ENCODE results near the gene NFYC. TPM values are rescaled to one million over a fixed set of nuclear protein-coding genes. Genes with fewer than 3 reads are reported as not detected.
"Not testable (repeated sequence)": the region's sequence is repeated elsewhere in the genome, so short reads cannot be mapped to it uniquely, and the experiment has no call there.

Gene NFYC
- total RNA-seq, 1 experiment from 2014 or later = 51.0 TPM

- Histone ChIP-seq H3K4me3 (ENCODE audit: insufficient read depth, low read depth, low read length) (no peak overlapping the region), H3K36me3 (replicated peaks; ENCODE audit: control insufficient read depth, insufficient read depth, low read length) (no peaks in the 10 kb centered on the region), H3K27me3 (ENCODE audit: control insufficient read depth, insufficient read depth, low read length) (no peaks in the 10 kb centered on the region)
- DNase-seq = no peak
Observed at GRCh38 chr1:40687059-40687458, 4.4 kb upstream of the NFYC start.

- H3K4me3 ChIP-seq (ENCODE audit: insufficient read depth, low read depth, low read length) = no peak overlapping the region
- no peaks in the 10 kb centered on the region for H3K36me3 ChIP-seq (replicated peaks; ENCODE audit: control insufficient read depth, insufficient read depth, low read length)
- no peaks in the 10 kb centered on the region for H3K27me3 ChIP-seq (ENCODE audit: control insufficient read depth, insufficient read depth, low read length)
- DNase-seq = no peak
Observed at GRCh38 chr1:40687661-40688060, 3.8 kb upstream of the NFYC start.

DNA sequence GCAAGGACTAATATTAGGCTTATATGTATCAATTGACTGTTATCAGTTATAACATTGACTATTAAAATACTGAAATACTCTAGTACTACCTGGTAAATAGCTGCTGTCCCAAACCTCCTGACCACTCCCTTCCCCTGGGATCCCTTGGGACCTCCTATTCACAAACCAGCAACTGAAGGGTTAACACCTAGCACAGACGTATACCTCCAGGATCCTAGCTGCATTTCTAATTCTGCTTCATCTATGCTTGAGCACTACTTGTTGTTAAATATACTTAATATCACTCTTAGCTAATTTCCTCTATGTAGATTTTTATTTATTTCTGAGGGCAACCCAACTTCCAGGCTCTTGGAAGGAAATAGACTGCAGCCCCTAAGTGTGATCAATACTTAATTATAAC lies 1.8 kb upstream of the NFYC start:
- no peak for DNase-seq
- H3K27me3 ChIP-seq (ENCODE audit: control insufficient read depth, insufficient read depth, low read length) = no peaks in the 10 kb centered on the region
- H3K36me3 ChIP-seq (replicated peaks; ENCODE audit: control insufficient read depth, insufficient read depth, low read length) = no peaks in the 10 kb centered on the region
- H3K4me3 ChIP-seq (ENCODE audit: insufficient read depth, low read depth, low read length) = no peak overlapping the region

DNA sequence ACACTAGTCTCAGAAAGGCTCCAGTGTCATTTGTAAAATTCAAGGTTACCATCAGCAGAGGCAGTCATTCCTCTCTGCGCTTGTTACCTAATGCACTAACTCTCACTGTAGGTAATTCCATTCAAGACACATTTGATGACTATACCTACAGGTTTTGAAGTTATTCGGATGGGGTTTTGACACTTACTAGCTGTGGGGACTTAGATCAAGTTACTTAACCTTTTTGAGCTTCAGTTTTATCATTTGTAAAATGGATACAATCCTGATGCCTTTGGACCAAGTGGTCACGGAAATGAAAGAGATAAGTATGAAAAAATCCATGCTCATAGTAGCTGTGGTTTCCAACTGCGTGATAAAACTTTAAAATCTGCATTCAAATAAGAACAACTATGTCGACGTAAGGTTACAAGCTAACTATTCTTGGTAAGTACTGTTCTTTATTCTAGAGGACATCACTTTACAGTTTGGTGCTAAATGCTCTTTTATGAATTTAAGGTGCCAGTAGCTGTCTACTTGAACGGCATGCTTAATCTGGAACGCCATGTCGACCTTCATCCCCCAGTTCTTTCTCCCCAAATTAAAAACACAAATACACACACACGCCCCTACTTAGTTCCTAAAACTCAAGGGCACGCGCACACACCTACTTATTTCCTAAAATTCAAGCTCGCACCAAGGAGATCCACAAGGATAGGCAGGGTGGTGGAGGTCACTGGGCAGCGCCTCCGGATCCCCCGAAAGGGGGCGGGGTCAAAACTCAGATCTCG lies 550 bp upstream of the NFYC start:
- no peak for DNase-seq
- peak overlapping the region; percentile 95 for H3K4me3 ChIP-seq (ENCODE audit: insufficient read depth, low read depth, low read length)
- H3K36me3 ChIP-seq (replicated peaks; ENCODE audit: control insufficient read depth, insufficient read depth, low read length) = no peaks in the 10 kb centered on the region

GRCh38 chr1:40692429-40692895 lies 958 bp downstream of the NFYC start:
- Histone ChIP-seq H3K4me3 (ENCODE audit: insufficient read depth, low read depth, low read length) (peak overlapping the region; percentile 95), H3K27me3 (ENCODE audit: control insufficient read depth, insufficient read depth, low read length) (no peaks in the 10 kb centered on the region), H3K36me3 (replicated peaks; ENCODE audit: control insufficient read depth, insufficient read depth, low read length) (no peaks in the 10 kb centered on the region)
- DNase-seq = no peak

More for the DNA sequence above, 550 bp upstream of the NFYC start:
- no peaks in the 10 kb centered on the region for H3K27me3 ChIP-seq (ENCODE audit: control insufficient read depth, insufficient read depth, low read length)

DNA sequence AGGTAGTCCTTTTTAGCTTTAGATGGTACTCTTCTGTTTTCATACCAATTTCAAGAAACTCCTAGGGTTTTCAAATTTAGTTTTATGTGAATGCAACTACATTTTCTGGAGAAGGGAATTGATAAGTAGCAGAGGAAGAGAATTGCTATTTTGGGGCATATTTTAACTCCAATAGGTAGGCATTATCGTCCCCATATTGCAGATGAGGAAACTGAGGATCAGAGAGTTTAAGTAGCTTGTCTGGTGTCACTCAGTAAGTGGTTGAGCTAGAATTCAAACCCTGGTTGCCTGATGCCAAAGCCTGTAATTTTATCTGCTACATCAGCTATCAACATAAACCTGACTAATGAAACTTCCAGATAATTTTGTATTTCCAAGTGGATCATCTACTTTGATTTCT lies 1.9 kb downstream of the NFYC start:
- H3K36me3 ChIP-seq (replicated peaks; ENCODE audit: control insufficient read depth, insufficient read depth, low read length) = no peaks in the 10 kb centered on the region
- no peaks in the 10 kb centered on the region for H3K27me3 ChIP-seq (ENCODE audit: control insufficient read depth, insufficient read depth, low read length)
- H3K4me3 ChIP-seq (ENCODE audit: insufficient read depth, low read depth, low read length) = no peak overlapping the region
- no peak for DNase-seq

DNA sequence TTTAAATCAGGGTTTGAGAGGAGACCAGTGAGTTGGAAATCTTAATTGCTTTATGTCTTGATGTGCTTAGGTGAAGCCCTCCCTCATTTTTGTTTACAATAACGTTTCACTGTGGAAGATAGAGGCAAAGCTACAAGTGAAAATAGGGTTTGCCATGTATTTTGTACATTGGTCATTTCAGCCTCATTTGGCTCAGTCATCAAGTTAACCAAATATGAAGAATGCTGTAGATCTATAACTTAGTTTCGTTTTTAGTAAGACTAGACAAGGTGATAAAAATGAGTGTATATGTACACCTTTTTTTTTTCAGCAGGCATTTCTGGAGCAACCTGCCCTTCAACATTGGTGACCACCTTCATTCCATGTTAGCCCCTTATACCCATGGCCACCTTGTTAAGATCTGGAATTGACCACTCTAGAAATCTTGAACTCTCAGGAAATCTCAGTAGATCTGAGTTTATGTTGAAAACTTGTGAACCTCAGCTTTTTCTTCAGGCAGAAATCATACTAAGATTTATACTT lies 2.9 kb downstream of the NFYC start:
- no peaks in the 10 kb centered on the region for H3K36me3 ChIP-seq (replicated peaks; ENCODE audit: control insufficient read depth, insufficient read depth, low read length)
- no peak for DNase-seq
- H3K27me3 ChIP-seq (ENCODE audit: control insufficient read depth, insufficient read depth, low read length) = no peaks in the 10 kb centered on the region
- H3K4me3 ChIP-seq (ENCODE audit: insufficient read depth, low read depth, low read length) = no peak overlapping the region

GRCh38 chr1:40696294-40696693 lies 4.8 kb downstream of the NFYC start:
- Histone ChIP-seq H3K4me3 (ENCODE audit: insufficient read depth, low read depth, low read length) (no peak overlapping the region), H3K36me3 (replicated peaks; ENCODE audit: control insufficient read depth, insufficient read depth, low read length) (no peaks in the 10 kb centered on the region), H3K27me3 (ENCODE audit: control insufficient read depth, insufficient read depth, low read length) (no peaks in the 10 kb centered on the region)
- no peak for DNase-seq

GRCh38 chr1:40697436-40697835 lies 5.9 kb downstream of the NFYC start:
- Histone ChIP-seq H3K4me3 (ENCODE audit: insufficient read depth, low read depth, low read length) (no peak overlapping the region), H3K36me3 (replicated peaks; ENCODE audit: control insufficient read depth, insufficient read depth, low read length) (no peaks in the 10 kb centered on the region), H3K27me3 (ENCODE audit: control insufficient read depth, insufficient read depth, low read length) (no peaks in the 10 kb centered on the region)
- DNase-seq = no peak

- Histone ChIP-seq H3K4me3 (ENCODE audit: insufficient read depth, low read depth, low read length) (no peak overlapping the region), H3K27me3 (ENCODE audit: control insufficient read depth, insufficient read depth, low read length) (no peaks in the 10 kb centered on the region), H3K36me3 (replicated peaks; ENCODE audit: control insufficient read depth, insufficient read depth, low read length) (no peaks in the 10 kb centered on the region)
- DNase-seq = no peak
Observed at GRCh38 chr1:40699787-40700186, 8.3 kb downstream of the NFYC start.

DNA sequence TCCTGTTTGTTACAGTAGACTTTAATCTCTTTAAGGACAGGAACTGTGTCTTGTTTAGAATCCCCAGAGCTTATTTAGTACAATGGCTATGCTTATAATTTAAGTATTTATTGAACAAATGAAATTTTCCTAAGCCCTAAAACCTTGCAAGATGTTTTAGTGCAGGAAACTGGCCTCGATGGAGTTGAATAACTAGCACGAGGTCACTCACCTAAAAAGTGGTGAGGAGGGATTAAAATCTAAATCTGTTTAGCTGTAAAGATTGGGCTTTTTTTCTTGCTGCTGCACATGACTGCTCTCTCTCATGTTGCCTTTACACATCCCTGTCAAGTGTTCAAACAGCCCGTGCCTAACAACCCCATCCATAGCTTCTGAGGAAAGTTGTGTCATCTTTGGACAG lies 10.2 kb downstream of the NFYC start:
- Histone ChIP-seq H3K36me3 (replicated peaks; ENCODE audit: control insufficient read depth, insufficient read depth, low read length) (no peaks in the 10 kb centered on the region), H3K4me3 (ENCODE audit: insufficient read depth, low read depth, low read length) (no peak overlapping the region), H3K27me3 (ENCODE audit: control insufficient read depth, insufficient read depth, low read length) (no peaks in the 10 kb centered on the region)
- DNase-seq = no peak

- not testable (repeated sequence) for H3K36me3 ChIP-seq (replicated peaks; ENCODE audit: control insufficient read depth, insufficient read depth, low read length); H3K27me3 ChIP-seq (ENCODE audit: control insufficient read depth, insufficient read depth, low read length); H3K4me3 ChIP-seq (ENCODE audit: insufficient read depth, low read depth, low read length); DNase-seq
Observed at GRCh38 chr1:40702810-40703209, 11.3 kb downstream of the NFYC start.

DNA sequence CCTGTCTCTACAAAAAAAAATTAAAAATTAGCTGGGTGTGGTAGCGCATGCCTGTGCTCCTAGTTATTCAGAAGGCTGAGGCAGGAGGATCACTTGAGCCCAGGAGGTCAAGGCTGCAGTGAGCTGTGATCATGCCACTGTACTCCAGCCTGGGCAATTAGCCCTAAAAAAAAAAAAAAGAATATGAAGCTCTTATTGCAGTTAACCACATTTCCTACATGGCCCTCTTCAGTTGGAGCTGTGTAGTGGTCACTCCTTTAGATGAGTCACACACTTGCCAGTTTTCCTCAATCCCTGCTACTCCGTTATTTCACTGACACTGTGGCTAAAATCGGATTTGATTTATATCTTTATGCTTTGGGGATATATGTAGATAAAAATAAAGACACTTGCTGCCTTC lies 11.8 kb downstream of the NFYC start:
- Histone ChIP-seq H3K27me3 (ENCODE audit: control insufficient read depth, insufficient read depth, low read length) (no peaks in the 10 kb centered on the region), H3K36me3 (replicated peaks; ENCODE audit: control insufficient read depth, insufficient read depth, low read length) (no peaks in the 10 kb centered on the region), H3K4me3 (ENCODE audit: insufficient read depth, low read depth, low read length) (no peak overlapping the region)
- DNase-seq = no peak

GRCh38 chr1:40704817-40705733 lies 13.6 kb downstream of the NFYC start:
- DNase-seq = no peak
- Histone ChIP-seq H3K4me3 (ENCODE audit: insufficient read depth, low read depth, low read length) (no peak overlapping the region), H3K27me3 (ENCODE audit: control insufficient read depth, insufficient read depth, low read length) (no peaks in the 10 kb centered on the region), H3K36me3 (replicated peaks; ENCODE audit: control insufficient read depth, insufficient read depth, low read length) (no peaks in the 10 kb centered on the region)

- no peak overlapping the region for H3K4me3 ChIP-seq (ENCODE audit: insufficient read depth, low read depth, low read length)
- no peak for DNase-seq
- H3K36me3 ChIP-seq (replicated peaks; ENCODE audit: control insufficient read depth, insufficient read depth, low read length) = no peaks in the 10 kb centered on the region
- H3K27me3 ChIP-seq (ENCODE audit: control insufficient read depth, insufficient read depth, low read length) = no peaks in the 10 kb centered on the region
Observed at GRCh38 chr1:40706626-40707025, 15.1 kb downstream of the NFYC start.
